Occipital lobe (tissue), 2 donors: Measurements from ENCODE around the gene KRT17. TPM values are rescaled to one million over a fixed set of nuclear protein-coding genes. Genes with fewer than 3 reads are reported as not detected.
"Not testable (repeated sequence)": the region's sequence is repeated elsewhere in the genome, so short reads cannot be mapped to it uniquely, and the experiment has no call there.

Source experiments
- DNase-seq: peaks from one replicate; lab custom pipeline; 2025; lab: John Stamatoyannopoulos, UW
- total RNA-seq: library from RNA; depleted of rRNA; stranded (reverse); fragments of >200 nt; gene quantifications from one replicate; pipeline ENCODE4 v1.2.3, GENCODE V29; 2014

KRT17 gene
- total RNA-seq, 1 donor from 2014 or later, result 0.31 TPM

- no peak for DNase-seq
Measured at GRCh38 chr17:41595585-41595984, 28.8 kb downstream of the KRT17 start.

GRCh38 chr17:41594363-41594915 is 29.9 kb downstream of the KRT17 start:
- DNase-seq, result no peak

- no peak for DNase-seq
Measured at GRCh38 chr17:41593306-41593981, 30.9 kb downstream of the KRT17 start.

- DNase-seq, result no peak
Measured at GRCh38 chr17:41592601-41593305, 31.6 kb downstream of the KRT17 start.

GRCh38 chr17:41589301-41589700 is 35.1 kb downstream of the KRT17 start:
- DNase-seq, result no peak

- DNase-seq, result no peak
Measured at GRCh38 chr17:41588126-41588810, 36.1 kb downstream of the KRT17 start.

- no peak for DNase-seq
Measured at GRCh38 chr17:41586863-41587495, 37.4 kb downstream of the KRT17 start, which contains the start of gene KRT14. Gene KRT14, minus strand, starts transcription at chr17:41586895. Its CDS starts 61 bp downstream, at chr17:41586834.

- no peak for DNase-seq
Measured at GRCh38 chr17:41585301-41586056, 38.9 kb downstream of the KRT17 start.

GRCh38 chr17:41584331-41584927 is 39.9 kb downstream of the KRT17 start:
- not testable (repeated sequence) for DNase-seq

GRCh38 chr17:41583137-41584127 is 40.9 kb downstream of the KRT17 start:
- DNase-seq, result no peak

- not testable (repeated sequence) for DNase-seq
Measured at GRCh38 chr17:41582061-41582968, 42.1 kb downstream of the KRT17 start.

- DNase-seq, result no peak
Measured at GRCh38 chr17:41581366-41582060, 42.9 kb downstream of the KRT17 start.

GRCh38 chr17:41580687-41581365 is 43.5 kb downstream of the KRT17 start:
- DNase-seq, result no peak

- no peak for DNase-seq
Measured at GRCh38 chr17:41580244-41580575, 44.2 kb downstream of the KRT17 start.

GRCh38 chr17:41579484-41580243 is 44.7 kb downstream of the KRT17 start:
- DNase-seq, result peak; percentile 17

GRCh38 chr17:41578971-41579370 is 45.4 kb downstream of the KRT17 start:
- DNase-seq, result no peak
